ENCODE measurements around the gene FER1L5.

FER1L5 gene

DNA sequence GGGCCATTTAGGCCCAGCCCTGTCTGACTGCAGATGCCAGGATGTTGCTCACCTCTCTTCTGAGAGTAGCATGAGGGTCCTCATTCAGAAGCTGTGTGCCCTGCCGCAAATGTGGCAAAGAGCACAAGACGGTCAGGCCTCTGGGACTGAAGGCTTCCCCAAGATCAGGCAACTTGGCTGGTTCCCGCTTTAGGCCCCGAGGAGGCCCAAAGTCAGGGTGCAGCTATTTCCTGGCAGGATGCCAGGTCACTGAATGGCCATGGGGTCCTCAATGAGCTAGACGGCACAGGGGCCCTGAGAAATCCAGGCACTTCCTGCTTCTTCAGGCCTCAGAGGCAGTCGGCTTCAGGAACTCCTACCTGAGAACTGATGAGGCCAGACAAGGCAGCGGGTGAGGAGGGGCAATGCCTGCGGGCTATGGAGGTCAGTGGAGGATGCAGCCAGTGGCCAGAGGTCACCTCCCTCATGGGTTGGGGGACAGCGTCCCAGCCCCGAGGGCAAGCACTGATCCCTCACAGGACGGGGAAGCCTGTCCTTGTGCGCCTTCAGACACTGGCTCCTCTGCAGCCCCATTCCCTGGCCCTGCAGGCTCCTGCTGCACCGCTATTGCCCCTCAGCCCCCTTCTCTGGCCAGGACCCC lies 52.4 kb downstream of the FER1L5 start:
- DNase-seq (ENCODE audit: low spot score) (no peak), FAIRE-seq (no peak)

DNA sequence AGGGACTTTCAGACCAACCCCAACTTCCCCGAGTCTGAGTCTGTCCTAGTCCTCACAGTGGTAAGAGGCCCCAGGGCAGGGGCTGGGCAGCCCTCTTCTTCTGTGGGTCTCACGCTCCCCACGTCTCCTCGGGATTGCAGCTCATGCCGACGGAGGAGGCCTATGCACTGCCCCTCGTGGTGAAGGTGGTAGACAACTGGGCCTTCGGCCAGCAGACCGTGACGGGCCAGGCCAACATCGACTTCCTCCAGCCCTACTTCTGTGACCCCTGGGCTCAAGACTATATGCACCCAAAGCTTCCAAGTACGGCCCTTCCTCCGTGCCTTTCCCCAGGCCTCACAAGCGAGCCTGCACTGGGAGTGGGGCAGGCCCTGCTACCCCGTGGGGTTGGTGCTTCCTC lies 53.0 kb downstream of the FER1L5 start:
- no peak for FAIRE-seq
- no peak for DNase-seq (ENCODE audit: low spot score)

DNA sequence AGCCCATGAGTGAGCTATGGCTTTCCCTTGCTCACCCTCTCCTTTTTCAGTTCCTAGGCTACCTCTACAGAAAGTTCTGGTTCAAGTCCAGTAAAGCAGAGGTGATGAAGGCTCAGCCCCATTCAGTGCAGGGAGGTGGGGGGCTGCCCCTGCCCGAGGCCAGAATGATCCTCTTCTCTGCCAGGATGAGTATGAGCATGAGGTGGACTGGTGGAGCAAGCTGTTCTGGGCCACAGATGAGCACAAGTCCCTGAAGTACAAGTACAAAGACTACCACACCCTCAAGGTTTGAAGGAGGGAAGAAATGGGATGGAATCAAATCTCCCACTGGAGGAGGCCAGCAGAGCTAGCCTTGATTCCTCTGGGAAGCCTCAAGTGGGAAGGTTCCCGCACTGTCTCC lies 54.9 kb downstream of the FER1L5 start:
- no peak for DNase-seq (ENCODE audit: low spot score)
- FAIRE-seq = no peak

DNA sequence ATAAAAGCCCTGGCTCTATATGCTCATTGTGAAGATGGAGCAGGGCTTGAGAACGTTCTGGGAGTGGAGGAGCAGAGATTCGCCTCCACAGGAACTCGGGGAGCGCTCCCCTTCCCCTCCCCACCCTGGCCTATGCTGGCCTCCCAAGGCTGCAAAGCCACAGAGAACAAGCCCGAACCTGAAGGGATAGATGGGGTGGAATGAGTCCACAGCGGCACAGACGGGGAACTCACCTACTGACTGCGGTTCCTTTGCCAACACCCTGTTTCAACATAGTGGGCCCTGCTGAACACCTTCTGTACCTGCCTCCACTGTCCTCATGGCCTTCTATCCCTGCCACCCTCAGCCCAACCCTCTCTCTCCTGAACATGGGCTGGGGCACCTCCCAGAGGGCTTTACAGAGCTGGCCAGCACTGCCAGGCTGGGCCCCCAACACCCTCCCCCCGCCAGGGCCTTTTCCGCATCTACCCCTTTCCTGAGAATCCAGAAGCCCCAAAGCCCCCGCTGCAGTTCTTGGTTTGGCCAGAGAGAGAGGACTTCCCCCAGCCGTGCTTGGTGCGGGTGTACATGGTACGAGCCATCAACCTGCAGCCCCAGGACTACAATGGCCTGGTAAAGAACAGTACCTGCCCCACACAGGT lies 55.8 kb downstream of the FER1L5 start:
- FAIRE-seq (no peak), DNase-seq (ENCODE audit: low spot score) (no peak)

DNA sequence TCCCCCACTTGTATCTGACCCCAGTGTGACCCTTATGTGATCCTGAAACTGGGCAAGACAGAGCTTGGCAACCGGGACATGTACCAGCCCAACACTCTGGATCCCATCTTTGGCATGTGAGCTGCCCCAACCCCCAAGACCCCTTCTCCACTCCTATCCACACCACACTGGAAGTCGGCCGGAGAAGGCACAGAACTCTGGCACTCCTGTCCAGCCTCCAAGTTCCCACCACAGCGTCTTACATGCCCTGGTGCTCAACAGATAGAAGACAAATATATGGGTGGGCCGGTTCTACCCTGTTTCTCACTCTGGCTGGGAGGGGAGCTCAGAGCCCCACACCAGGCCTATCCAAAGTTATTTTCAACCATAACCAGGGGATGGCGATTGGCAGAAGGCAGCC lies 56.5 kb downstream of the FER1L5 start:
- FAIRE-seq = no peak
- no peak for DNase-seq (ENCODE audit: low spot score)

DNA sequence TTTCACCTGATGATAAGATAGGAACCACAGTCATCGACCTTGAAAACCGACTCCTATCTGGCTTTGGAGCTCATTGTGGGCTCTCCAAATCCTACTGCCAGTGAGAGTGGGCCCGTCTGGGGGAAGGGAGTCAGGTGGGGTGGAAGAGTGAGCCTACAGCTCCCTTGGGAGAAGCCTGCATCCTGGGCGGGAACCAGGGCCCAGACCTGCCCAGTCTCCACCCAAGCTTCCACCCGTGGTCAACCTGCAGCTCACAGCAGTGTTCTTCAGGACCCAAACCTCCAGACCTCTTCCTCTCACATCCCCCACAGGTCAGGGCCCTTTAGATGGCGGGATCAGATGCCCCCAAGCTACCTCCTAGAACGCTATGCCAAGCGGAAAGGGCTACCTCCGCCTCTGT lies 57.1 kb downstream of the FER1L5 start:
- DNase-seq (ENCODE audit: low spot score) = no peak
- no peak for FAIRE-seq

DNA sequence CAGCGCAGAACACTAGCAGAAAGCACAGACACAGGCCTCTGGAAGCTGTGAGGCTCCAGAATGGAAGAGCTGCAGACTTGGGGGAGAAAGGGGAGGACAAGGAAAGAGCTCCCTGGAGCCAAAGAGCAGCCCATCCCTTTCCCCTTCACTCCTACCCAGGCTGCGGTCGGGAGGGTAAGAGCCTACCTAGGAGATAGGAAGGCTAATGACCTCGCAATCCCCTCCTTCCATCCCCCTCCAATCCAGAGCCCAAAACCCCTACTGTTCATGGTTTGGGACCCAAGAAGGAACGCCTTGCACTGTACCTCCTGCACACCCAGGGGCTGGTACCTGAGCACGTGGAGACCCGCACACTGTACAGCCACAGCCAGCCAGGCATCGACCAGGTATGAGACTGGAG lies 57.5 kb downstream of the FER1L5 start:
- FAIRE-seq (no peak), DNase-seq (ENCODE audit: low spot score) (no peak)

DNA sequence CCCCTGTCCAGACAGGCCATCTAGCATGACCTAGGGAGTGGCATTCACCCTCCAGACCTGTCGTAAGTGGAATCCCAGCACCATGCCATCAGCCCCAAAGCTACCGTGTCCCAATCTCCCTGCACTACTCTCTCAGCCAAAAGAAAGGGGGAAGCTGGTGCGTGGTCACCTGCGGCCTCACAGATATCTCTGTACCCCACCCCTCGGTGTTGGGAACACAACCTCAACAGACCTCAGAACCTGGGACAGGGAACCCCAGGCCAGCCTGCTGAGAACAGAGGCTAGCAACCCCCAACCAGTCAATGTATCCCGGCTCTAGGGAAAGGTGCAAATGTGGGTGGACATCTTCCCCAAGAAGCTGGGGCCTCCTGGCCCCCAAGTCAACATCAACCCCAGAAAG lies 59.1 kb downstream of the FER1L5 start:
- DNase-seq (ENCODE audit: low spot score) (no peak), FAIRE-seq (no peak)

DNA sequence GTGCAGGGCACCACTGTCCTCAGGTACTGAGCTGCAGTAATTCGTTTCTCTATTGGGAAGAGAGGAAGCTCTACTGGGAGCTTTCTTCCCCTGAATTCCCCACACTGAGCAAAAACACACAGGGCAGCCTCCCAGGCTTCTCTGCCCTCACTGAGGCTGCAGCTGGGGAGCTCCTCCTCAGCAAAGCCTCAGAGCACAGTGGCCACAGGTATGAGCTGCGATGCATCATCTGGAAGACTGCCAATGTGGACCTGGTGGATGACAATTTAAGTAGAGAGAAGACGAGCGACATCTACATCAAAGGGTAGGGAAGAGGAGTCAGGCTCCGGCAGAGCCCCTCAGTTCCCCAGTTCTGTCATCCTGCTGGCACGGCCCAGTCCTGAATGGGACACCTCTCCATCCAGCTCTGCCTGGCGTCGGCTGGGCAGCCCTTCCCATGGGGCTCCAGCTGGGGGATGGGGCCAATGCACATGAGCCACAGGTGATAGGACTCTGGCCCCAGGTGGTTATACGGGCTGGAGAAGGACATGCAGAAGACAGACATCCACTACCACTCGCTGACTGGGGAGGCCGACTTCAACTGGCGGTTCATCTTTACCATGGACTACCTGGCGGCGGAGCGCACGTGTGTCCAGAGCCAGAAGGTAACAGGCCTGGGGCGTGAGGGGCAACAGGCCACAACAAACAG lies 59.7 kb downstream of the FER1L5 start:
- FAIRE-seq (peak; percentile 32), DNase-seq (ENCODE audit: low spot score) (no peak)

DNA sequence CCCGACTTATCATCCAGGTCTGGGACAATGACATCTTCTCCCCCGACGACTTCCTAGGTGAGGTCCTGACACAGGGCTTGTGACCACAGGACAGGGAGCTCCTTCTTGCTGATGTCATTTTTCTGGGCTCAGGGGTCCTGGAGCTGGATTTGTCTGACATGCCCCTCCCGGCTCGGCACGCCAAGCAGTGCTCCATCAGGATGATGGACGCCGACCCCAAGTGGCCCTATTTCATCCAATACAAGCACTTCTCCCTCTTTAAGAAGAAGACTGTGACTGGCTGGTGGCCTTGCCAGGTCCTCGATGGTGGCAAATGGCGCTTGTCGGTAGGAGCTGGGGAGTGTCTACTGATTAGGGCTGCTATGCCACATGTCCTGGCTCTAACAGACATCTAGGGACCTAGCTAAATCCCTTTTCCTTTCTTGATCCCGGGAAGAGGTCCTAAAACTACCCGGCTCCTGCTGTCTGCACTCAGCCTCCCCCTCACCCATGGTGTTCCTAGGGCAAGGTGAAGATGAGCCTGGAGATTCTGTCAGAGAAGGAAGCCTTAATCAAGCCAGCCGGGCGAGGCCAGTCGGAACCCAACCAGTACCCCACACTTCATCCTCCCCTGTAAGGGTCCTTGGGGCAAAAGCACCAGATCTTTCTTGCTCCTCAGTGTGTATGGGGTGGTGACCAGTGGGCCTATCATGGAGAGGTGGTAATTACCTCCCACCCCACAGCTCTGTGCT lies 60.6 kb downstream of the FER1L5 start:
- FAIRE-seq = no peak

DNA sequence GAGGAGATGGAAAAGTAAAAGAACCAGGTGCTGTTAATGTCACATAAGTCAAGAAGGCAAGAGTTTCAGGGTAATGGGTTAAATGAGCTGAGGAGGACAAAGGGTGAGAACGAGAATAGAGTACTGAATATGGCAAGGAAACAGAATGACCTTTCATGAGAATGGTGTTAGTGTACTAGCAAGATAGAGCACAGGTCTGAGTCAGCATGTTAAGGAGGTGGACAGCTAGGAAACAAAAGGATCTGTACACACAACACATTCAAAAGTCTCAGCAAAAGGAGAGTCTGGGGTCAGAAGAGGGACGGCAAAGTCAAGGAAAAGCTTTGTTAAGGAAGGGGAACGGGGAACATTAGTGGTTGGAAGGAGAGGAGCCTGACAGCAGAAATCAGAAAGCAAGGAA lies 68.4 kb downstream of the FER1L5 start:
- FAIRE-seq = no peak

More for the DNA sequence above, 60.6 kb downstream of the FER1L5 start:
- no peak for DNase-seq (ENCODE audit: low spot score)

DNA sequence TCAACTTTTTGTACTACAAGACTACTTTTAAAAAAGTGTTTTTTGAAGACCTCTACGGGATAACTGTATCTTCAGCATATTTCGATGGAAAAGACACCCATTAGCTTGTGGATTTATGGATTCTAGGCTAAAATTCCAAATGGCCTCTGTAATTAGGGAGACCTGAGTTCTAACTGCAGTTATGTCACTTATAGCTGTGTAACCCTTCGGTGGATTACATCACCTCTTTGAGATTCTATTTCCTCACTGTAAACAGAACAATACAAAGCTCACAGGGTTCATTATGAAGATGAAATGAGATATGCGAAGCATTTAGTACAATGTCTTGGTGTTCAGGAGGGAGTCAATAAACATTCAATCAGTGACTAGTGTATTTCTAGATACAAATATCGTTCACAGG lies 73.1 kb downstream of the FER1L5 start:
- FAIRE-seq (no peak), DNase-seq (ENCODE audit: low spot score) (no peak)

More for the DNA sequence above, 68.4 kb downstream of the FER1L5 start:
- no peak for DNase-seq (ENCODE audit: low spot score)

DNA sequence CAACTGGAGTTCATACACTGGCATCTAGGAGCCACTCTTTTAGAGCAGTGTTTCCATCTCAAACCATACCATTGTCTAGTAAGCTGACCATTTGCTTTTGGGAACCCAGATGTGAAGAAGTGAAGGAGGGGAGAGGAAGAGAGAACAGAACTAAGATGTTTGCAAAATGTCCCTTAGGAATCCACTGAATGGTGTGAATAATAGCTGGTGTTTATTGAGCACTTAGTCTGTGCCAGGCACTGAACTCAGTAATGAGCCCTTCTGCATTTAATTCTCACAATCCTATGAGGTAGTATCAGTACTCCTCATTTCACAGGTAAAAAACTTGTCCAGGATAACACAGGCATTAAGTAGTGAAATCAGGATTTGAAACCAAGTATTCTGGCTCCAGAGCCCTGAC lies 73.8 kb downstream of the FER1L5 start:
- FAIRE-seq (no peak), DNase-seq (ENCODE audit: low spot score) (no peak)

DNA sequence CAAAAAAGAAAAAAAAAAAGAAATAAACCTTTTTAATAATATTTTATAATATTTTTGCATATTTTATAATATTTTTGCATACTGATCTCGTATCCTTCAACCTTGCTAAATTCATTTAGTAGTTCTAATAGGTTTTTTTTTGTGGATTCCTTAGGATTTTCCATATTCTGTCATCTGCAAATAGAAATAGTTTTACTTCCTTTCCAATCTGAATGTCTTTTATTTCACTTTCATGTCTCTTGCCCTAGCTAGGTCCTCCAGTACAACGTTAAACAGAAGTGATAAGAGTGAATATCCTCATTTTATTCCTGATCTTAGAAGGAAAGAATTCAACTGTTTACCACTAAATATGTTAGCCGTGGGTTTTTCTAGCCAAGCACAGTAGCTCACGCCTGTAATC lies 83.6 kb downstream of the FER1L5 start:
- DNase-seq (ENCODE audit: low spot score) = no peak
- no peak for FAIRE-seq

DNA sequence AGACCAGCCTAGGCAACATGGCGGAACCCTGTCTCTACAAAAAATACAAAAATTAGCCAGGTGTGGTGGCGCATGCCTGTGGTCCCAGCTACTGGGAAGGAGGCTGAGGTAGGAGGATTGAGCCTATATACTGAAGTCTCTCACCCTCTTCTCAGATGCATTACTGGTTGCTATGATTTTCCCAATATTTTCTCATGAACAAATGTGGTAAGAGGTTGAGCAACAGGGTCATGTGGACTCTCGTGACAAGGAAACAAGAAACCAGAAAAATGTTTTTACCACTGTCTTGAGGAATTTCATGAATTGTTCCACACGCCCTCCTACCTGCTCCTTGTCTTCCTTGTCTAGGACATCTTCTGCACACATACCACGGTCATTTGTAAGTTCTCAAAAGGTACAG lies 84.9 kb downstream of the FER1L5 start:
- DNase-seq (ENCODE audit: low spot score) (no peak), FAIRE-seq (no peak)

DNA sequence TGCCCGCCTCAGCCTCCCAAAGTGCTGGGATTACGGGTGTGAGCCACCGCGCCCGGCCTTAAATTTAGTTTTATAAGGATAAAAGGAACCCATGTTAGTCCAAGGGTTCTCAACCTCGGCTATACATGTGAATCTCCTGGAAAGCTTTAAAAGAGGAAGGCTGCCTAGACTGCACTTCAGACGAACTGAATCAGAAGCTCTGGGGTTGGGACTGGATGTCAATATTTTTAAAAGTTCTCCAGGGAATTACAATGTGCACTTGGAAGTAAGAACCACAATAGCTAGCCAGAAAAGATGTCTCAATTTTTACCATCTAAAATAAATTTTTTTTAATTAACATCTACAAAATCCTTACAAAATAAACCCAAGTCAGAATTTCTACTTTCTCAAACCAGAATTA lies 87.2 kb downstream of the FER1L5 start:
- DNase-seq (ENCODE audit: low spot score) = no peak
- no peak for FAIRE-seq

DNA sequence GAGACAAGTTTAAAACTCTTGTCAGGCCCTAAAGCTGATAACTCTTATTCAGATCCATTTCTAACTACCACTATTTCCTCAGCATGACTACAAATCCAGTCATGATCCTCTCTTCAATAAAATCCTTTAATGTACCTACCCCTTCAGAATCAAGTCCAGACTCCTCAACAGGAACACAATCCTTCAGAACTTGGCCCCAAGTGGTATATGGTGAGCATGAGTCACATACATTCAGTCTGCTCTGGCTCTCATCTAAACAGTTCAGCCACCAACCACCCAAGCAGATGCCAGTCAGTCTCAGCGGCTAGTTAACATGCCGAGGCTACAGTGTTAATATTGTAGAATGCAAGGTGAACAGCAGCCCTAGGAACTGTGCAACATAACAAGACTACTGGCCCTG lies 87.6 kb downstream of the FER1L5 start:
- no peak for DNase-seq (ENCODE audit: low spot score)
- no peak for FAIRE-seq

DNA sequence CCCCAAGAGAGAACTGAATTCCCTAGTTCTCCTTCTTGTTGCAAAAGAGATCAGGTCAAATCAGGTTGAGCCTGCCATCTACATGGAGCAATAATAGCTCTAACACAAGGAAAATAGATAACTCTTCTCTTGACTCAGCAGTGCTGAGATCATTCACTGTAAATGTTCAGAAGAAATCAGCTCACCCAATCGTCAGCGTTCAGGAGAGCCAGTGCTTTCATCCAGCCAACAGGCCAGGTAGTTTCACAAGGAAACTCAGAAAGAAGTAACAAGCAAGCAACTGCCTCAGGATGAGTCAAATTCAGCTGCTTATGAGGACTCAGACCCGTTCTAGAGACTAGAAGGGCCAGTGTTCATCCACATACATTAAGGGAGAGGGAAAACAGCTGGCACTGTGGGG lies 91.4 kb downstream of the FER1L5 start:
- no peak for DNase-seq (ENCODE audit: low spot score)
- FAIRE-seq = no peak

DNA sequence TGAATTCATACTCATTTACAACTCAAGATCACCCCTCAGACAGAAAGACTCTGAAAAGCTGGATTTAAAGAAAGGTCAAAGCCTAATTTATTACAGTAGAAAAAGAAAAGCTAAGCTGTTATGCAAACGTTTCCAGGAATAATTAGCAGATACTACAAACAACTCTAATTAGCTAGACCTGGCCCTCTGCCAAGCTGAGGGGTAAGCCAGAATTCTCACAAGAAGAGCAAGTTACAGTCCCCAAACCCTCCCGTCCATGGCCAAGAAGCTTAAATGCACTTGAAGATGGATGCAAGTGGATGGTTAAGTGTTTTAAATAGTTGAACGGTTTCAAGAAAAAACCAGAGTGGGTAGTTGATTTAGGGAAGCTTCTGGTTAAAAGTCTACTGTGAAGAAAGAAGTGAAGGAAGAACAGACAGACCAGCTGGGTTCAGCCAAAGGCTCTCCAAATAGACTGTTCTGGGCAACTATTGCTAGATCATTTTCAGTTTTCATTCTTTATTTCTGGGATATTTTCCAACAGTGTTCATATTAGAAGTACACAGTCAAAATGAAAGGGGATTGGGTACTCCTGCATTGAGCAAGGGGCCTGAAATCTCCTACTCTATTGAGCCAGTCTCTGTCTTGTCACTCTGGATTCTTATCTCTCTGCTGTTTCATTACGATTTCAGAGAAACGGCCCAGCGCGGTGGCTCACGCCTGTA lies 92.5 kb downstream of the FER1L5 start:
- DNase-seq (ENCODE audit: low spot score) = no peak
- no peak for FAIRE-seq

DNA sequence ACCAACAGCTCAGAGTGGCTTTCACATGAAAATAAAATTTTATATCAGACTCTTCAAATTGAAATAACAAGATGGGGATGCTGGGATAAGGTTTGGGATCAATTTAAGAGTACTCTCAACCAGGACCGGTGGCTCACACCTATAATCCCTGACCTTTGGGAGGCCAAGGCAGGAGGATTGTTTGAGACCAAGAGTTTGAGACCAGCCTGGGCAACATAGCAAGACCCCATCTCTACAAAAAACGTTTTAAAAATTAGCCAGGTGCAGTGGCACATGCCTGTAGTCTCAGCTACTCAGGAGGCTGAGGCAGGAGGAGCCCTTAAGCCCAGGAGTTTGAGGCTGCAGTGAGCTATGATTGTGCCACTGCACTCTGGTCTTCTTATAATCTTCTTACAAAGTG lies 94.7 kb downstream of the FER1L5 start:
- FAIRE-seq = no peak
- DNase-seq (ENCODE audit: low spot score) = no peak

DNA sequence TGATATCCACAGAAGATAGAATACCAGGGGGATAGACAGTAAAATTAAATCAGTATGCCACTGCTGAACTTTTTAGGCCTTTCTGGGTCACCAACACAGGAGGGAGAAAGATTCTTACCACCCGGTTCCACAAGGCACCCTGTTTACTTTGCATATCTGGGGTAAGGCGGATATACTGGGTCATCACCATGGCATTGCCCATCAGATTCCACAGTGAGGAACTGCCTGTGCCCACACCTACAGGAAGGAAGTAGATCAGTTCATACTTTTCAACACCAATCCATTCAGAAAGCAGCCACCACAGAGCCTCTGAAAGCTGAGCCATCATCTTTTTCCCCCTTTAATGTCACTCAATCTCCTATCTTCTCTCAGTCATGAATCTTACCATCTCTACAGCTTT lies 95.3 kb downstream of the FER1L5 start:
- no peak for FAIRE-seq

More for the DNA sequence above, 95.3 kb downstream of the FER1L5 start:
- no peak for DNase-seq (ENCODE audit: low spot score)

Data from urothelium cell line (cell line).